Endothelial cell of umbilical vein (primary cell): ENCODE measurements around the gene PLAC1. TPM values are rescaled to one million over a fixed set of nuclear protein-coding genes. Genes with fewer than 3 reads are reported as not detected.

ENCODE experiments used
- Bru-seq: library from RNA; stranded (reverse); fragments of 400-500 nt; gene quantifications from one replicate; lab custom pipeline; 2021; lab: Mats Ljungman, UMichigan
- BruChase-seq, 2 experiments: library from RNA; stranded (reverse); fragments of 400-500 nt; gene quantifications; one replicate each; lab custom pipeline; 2021; lab: Mats Ljungman, UMichigan
- BruUV-seq: library from RNA; stranded (reverse); fragments of 400-500 nt; replicated peaks from 2 replicates; lab custom pipeline; 2021; lab: Mats Ljungman, UMichigan
- CTCF ChIA-PET: fragments of 300-600, 350-600 bp; sonication (Branson Sonifier 250); formaldehyde crosslinking; loops from one replicate; lab custom pipeline; 2021; ENCODE audit warnings: antibody characterized with exemption, inconsistent platforms; lab: Charles Lee
- POLR2A ChIA-PET: fragments of 300-600, 350-600 bp; sonication (Branson Sonifier 250); formaldehyde crosslinking; loops from one replicate; lab custom pipeline; 2021; ENCODE audit warnings: antibody characterized with exemption, inconsistent platforms; lab: Charles Lee
- DNase-seq: peaks from one replicate; pipeline ENCODE4 v3.0.0-alpha.2; 2011; ENCODE audit warnings: low read depth, low spot score
- FAIRE-seq: peaks from 2 replicates; lab custom pipeline; 2011; peaks lifted over from hg19 to GRCh38; lab: Jason Lieb, UNC
- H2AFZ ChIP-seq: 2 replicates; pipeline ENCODE4 v1.6.0; 2012; ENCODE audit warnings: low read depth, low read length, control low read depth, inconsistent platforms
- H3K27ac ChIP-seq: 2 replicates; pipeline ENCODE4 v1.5.1; 2011; ENCODE audit warnings: low read depth, mild to moderate bottlenecking, control low read depth, low read length, moderate library complexity; ENCODE audit not compliant: insufficient read depth
- H3K27me3 ChIP-seq, 2 experiments: 2 replicates each; pipeline versions ENCODE4 v1.6.0 to v1.6.1; 2011; ENCODE audit warnings: low read length in 2 of 2, mixed read lengths in 1 of 2; ENCODE audit not compliant: control insufficient read depth in 2 of 2, insufficient read depth in 2 of 2
- H3K36me3 ChIP-seq, 2 experiments: 2 replicates in 1 of 2; 3 replicates in 1 of 2; pipeline ENCODE4 v1.5.1; 2011; ENCODE audit warnings: low read length in 2 of 2, mild to moderate bottlenecking in 1 of 2, moderate library complexity in 1 of 2; ENCODE audit not compliant: control insufficient read depth in 2 of 2, insufficient read depth in 2 of 2; ENCODE audit errors: extremely low read depth in 1 of 2
- H3K4me1 ChIP-seq: 3 replicates; pipeline ENCODE4 v1.5.1; 2011; ENCODE audit warnings: mild to moderate bottlenecking, low read length; ENCODE audit not compliant: control insufficient read depth, insufficient read depth; ENCODE audit errors: extremely low read depth
- H3K4me2 ChIP-seq: 2 replicates; pipeline ENCODE4 v1.6.1; 2011; ENCODE audit warnings: low read length, control low read depth, mixed read lengths; ENCODE audit not compliant: insufficient read depth
- H3K4me3 ChIP-seq, 3 experiments: fragments of 200-600 bp in 1 of 3; sonication (generic), shearing (Covaris generic) in 1 of 3; replicated peaks in 1 of 3; 2 replicates each; pipeline ENCODE4 v1.5.1; 2011 to 2016; ENCODE audit warnings: control low read depth in 3 of 3, low read length in 3 of 3, mild to moderate bottlenecking in 2 of 3, inconsistent platforms in 1 of 3, low read depth in 1 of 3, moderate library complexity in 1 of 3; ENCODE audit not compliant: insufficient read depth in 1 of 3
- H3K79me2 ChIP-seq: 2 replicates; pipeline ENCODE4 v1.6.0; 2012; ENCODE audit warnings: low read length, inconsistent platforms; ENCODE audit not compliant: control insufficient read depth, insufficient read depth
- H3K9ac ChIP-seq: replicated peaks from 2 replicates; pipeline ENCODE3; 2011; ENCODE audit warnings: low read length, control low read depth; ENCODE audit not compliant: insufficient read depth; ENCODE audit errors: extremely low read depth
- H3K9me1 ChIP-seq: replicated peaks from 3 replicates; pipeline ENCODE4 v1.6.0; 2011; ENCODE audit warnings: mild to moderate bottlenecking, low read length; ENCODE audit not compliant: control insufficient read depth, insufficient read depth; ENCODE audit errors: extremely low read depth
- H3K9me3 ChIP-seq: replicated peaks from 2 replicates; pipeline ENCODE4 v1.5.1; 2012; ENCODE audit warnings: low read length, inconsistent platforms; ENCODE audit not compliant: control insufficient read depth, insufficient read depth
- H4K20me1 ChIP-seq: replicated peaks from 2 replicates; pipeline ENCODE3; 2011; ENCODE audit warnings: mild to moderate bottlenecking, low read length; ENCODE audit not compliant: control insufficient read depth, insufficient read depth; ENCODE audit errors: extremely low read depth
- EZH2 ChIP-seq: IDR thresholded peaks from 2 replicates; pipeline ENCODE4 v1.6.1; 2012; ENCODE audit warnings: borderline replicate concordance, low read depth, mild to moderate bottlenecking, moderate library complexity, low read length, inconsistent platforms; ENCODE audit not compliant: severe bottlenecking
- FOS ChIP-seq: IDR thresholded peaks from 2 replicates; pipeline ENCODE4 v1.6.1; 2011; ENCODE audit warnings: mild to moderate bottlenecking, low read length, moderate library complexity, borderline replicate concordance; ENCODE audit not compliant: insufficient read depth
- GATA2 ChIP-seq: IDR thresholded peaks from 2 replicates; pipeline ENCODE4 v1.7.0; 2011; ENCODE audit warnings: low read depth, mild to moderate bottlenecking, moderate library complexity, mixed read lengths, low read length; ENCODE audit not compliant: insufficient read length, insufficient read depth
- JUN ChIP-seq: IDR thresholded peaks from 2 replicates; pipeline ENCODE4 v1.6.1; 2011; ENCODE audit warnings: borderline replicate concordance, low read depth; ENCODE audit not compliant: insufficient read length, insufficient read depth
- MYC ChIP-seq: IDR thresholded peaks from one replicate; pipeline ENCODE4 v1.6.1; 2011; ENCODE audit warnings: mild to moderate bottlenecking, low read depth, low read length
- POLR2A ChIP-seq: IDR thresholded peaks from 2 replicates; pipeline ENCODE4 v1.6.1; 2012; ENCODE audit warnings: low read depth, mild to moderate bottlenecking, control low read depth, low read length
- POLR2AphosphoS5 ChIP-seq: IDR thresholded peaks from 2 replicates; pipeline ENCODE4 v1.6.1; 2012; ENCODE audit warnings: low read depth, mild to moderate bottlenecking, control low read depth, low read length, moderate library complexity; ENCODE audit not compliant: insufficient read depth
- dilution Hi-C: fragments of 300-500 bp; cut with MboI; formaldehyde crosslinking; loops from one replicate; pipeline ENCODE4 v1.15.0; 2019; ENCODE audit warnings: low sequenced_read_pairs; ENCODE audit not compliant: extremely low pct_ligation_motif_present
- intact Hi-C: fragments of 100-400 bp; cut with micrococcal nuclease; formaldehyde crosslinking; loops from one replicate; pipeline ENCODE4 v1.10.0; 2022
- long read RNA-seq: library from polyadenylated mRNA; stranded (forward); transcript quantifications from one replicate; pipeline ENCODE4 v2.0.0, GENCODE V29; 2021
- polyA minus RNA-seq, 3 experiments: library from RNA; depleted of rRNA, polyadenylated mRNA; stranded (reverse); fragments of >200 nt; gene quantifications; 1 replicate in 1 of 3; 2 replicates in 2 of 3; pipeline ENCODE4 v1.2.3, GENCODE V29; 2011
- polyA plus RNA-seq, 4 experiments: library from polyadenylated mRNA; depleted of rRNA in 3 of 4; stranded (reverse) in 3 of 4; unstranded in 1 of 4; fragments of >200 nt; gene quantifications; 2 replicates each; pipeline versions ENCODE4 v1.2.1 to v1.2.3, GENCODE V29; 2011 to 2012; ENCODE audit warnings: missing spikeins in 1 of 4
- total RNA-seq: library from RNA; stranded (reverse); gene quantifications from 2 replicates; pipeline ENCODE4 v1.2.3, GENCODE V29; 2021
- TF ChIP-seq, protein P1 (sequence below), 2 donors: IDR thresholded peaks; 1 replicate in 1 of 2; 2 replicates in 1 of 2; pipeline ENCODE4 v1.5.1; 2011; ENCODE audit warnings: low read length in 2 of 2, mild to moderate bottlenecking in 2 of 2, moderate library complexity in 2 of 2, control low read depth in 1 of 2, inconsistent platforms in 1 of 2, low read depth in 1 of 2; ENCODE audit not compliant: insufficient read depth in 1 of 2; ENCODE audit errors: extremely low read depth in 1 of 2
- TF ChIP-seq, protein P2 (sequence below): IDR thresholded peaks from 2 replicates; pipeline ENCODE4 v1.6.1; 2011; ENCODE audit not compliant: insufficient read depth, insufficient read length

PLAC1 gene
- 0.58 and 0.81 TPM in 2 replicates for total RNA-seq
- 2.4 and 2.8 TPM in 2 replicates for polyA plus RNA-seq
- 1.6 and 2.1 TPM in 2 replicates for polyA plus RNA-seq (2011; cell fraction: cytosol; rRNA removed)
- polyA plus RNA-seq (2011; cell fraction: nucleus; rRNA removed), result 0.74 and 0.78 TPM in 2 replicates
- polyA plus RNA-seq (2012), result 0.54 and 0.56 TPM in 2 replicates
- polyA minus RNA-seq, result 0.40 and 1.8 TPM in 2 replicates
- not detected for polyA minus RNA-seq (2011; cell fraction: cytosol; rRNA and poly(A)+ RNA removed)
- 0.38 TPM in 1 of 2 replicates, not detected in the other for polyA minus RNA-seq (2011; cell fraction: nucleus; rRNA and poly(A)+ RNA removed)
- percentile 22 among the genes with signal in this experiment for Bru-seq, nascent RNA
- percentile 14 among the genes with signal in this experiment for BruChase-seq, experiment 1, labeled RNA remaining after a 6-hour chase
- BruChase-seq, experiment 2, labeled RNA remaining after a 2-hour chase, result percentile 17 among the genes with signal in this experiment
- long read RNA-seq, partial matches to known transcripts, result 0 of 2 reads
- long read RNA-seq, other reads (novel, unspliced or antisense), result 2 of 2 reads

DNA sequence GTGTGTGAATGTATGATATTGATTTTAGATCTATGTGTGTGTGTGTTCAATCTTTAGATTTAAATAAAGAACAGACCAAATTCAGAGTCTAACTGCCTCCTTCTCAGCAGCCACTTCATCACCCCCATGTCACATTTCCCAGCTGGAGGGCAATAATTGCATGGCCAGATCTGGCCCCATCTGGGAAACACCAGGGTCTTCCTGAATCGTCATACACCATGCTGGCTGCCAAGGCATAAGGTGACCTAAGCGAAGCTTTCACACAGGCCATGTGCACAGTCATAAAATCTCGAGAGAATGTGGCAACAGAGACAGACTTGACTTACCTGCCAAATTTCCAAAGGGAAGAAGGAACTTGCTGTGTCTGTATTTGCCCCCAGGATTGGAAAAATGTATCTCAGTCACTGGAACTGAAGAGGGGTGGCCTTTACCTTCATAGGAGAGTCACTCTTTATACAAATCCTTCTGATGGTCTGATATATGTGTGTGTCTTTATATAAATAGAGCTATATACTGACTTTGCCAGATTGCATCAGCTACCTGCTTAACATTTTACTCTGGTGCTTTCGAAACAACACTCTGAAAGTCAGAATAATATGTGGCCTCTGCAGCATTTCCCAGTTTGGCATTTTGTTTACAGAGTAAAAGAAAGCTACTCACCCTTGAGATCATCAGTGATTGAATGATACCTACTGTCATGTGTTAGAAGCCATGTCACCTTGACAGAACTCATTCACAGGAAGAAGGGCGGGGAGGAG, at the start of gene PLAC1:
PLAC1 (minus strand) TSS at position 470 of the 758 bp plus-strand sequence. CDS start 91,789 bp downstream, outside the sequence.
- POLR2A ChIA-PET, result no interaction called here
- no TSS peak for BruUV-seq
- H3K4me2 ChIP-seq, result no peak within 1 kb of the TSS
- H3K36me3 ChIP-seq, result no peaks in the 10 kb centered on the region
- no peaks in the 10 kb centered on the region for H4K20me1 ChIP-seq
- no peak within 1 kb of the TSS for H3K4me3 ChIP-seq
- no peaks in the 10 kb centered on the region for H3K4me1 ChIP-seq
- CTCF ChIA-PET, result interaction anchor here (0.7 kb wide), 1 partner anchor 29 kb away, joined by 3 read pairs; no protein-coding TSS in a partner anchor
- H3K9me3 ChIP-seq, result no peaks in the 10 kb centered on the region
- no peak for DNase-seq
- no peak within 1 kb of the TSS for H2AFZ ChIP-seq
- intact Hi-C loops, result no loop called here
- H3K27me3 ChIP-seq, result no peaks in the 10 kb centered on the region
- no peaks in the 10 kb centered on the region for H3K79me2 ChIP-seq
- TF ChIP-seq POLR2AphosphoS5 (no peak), GATA2 (no peak), EZH2 (no peak), JUN (no peak), MYC (no peak), POLR2A (no peak), FOS (no peak)
- TF ChIP-seq, protein P1, sequence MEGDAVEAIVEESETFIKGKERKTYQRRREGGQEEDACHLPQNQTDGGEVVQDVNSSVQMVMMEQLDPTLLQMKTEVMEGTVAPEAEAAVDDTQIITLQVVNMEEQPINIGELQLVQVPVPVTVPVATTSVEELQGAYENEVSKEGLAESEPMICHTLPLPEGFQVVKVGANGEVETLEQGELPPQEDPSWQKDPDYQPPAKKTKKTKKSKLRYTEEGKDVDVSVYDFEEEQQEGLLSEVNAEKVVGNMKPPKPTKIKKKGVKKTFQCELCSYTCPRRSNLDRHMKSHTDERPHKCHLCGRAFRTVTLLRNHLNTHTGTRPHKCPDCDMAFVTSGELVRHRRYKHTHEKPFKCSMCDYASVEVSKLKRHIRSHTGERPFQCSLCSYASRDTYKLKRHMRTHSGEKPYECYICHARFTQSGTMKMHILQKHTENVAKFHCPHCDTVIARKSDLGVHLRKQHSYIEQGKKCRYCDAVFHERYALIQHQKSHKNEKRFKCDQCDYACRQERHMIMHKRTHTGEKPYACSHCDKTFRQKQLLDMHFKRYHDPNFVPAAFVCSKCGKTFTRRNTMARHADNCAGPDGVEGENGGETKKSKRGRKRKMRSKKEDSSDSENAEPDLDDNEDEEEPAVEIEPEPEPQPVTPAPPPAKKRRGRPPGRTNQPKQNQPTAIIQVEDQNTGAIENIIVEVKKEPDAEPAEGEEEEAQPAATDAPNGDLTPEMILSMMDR (IDR thresholded peaks at IDR 0.05; ENCODE audit: extremely low read depth in 1 of 2, insufficient read depth in 1 of 2, low read depth in 1 of 2, low read length in 2 of 2), result no peak
- TF ChIP-seq, protein P2, sequence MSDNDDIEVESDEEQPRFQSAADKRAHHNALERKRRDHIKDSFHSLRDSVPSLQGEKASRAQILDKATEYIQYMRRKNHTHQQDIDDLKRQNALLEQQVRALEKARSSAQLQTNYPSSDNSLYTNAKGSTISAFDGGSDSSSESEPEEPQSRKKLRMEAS, result no peak
- H3K9ac ChIP-seq, result no peak within 1 kb of the TSS
- no peaks in the 10 kb centered on the region for H3K9me1 ChIP-seq
- no peak within 1 kb of the TSS for H3K27ac ChIP-seq
- FAIRE-seq, result no peak
- dilution Hi-C loops, result no loop called here
